Upper lobe of right lung (tissue), 1 donor: Measurements from ENCODE around the gene SLC24A4. TPM values are rescaled to one million over a fixed set of nuclear protein-coding genes. Genes with fewer than 3 reads are reported as not detected.

Experiments used
- ATAC-seq: fragments of 200-7000 bp; cut with Tn5 transposase; one replicate; pipeline ENCODE4 v1.9.1; 2020; ENCODE audit warnings: mild to moderate bottlenecking, moderate library complexity
- DNase-seq: peaks from one replicate; pipeline ENCODE4 v3.0.0-alpha.2; 2020
- H3K27ac ChIP-seq: fragments of 200-600 bp; one replicate; pipeline ENCODE4 v1.8.0; 2022
- H3K27me3 ChIP-seq: fragments of 200-600 bp; one replicate; pipeline ENCODE4 v1.8.0; 2022; ENCODE audit warnings: mild to moderate bottlenecking
- H3K36me3 ChIP-seq: fragments of 200-600 bp; one replicate; pipeline ENCODE4 v1.8.0; 2022
- H3K4me1 ChIP-seq: fragments of 200-600 bp; one replicate; pipeline ENCODE4 v1.8.0; 2022
- H3K4me3 ChIP-seq: fragments of 200-600 bp; one replicate; pipeline ENCODE4 v1.8.0; 2022; ENCODE audit warnings: mild to moderate bottlenecking
- H3K9me3 ChIP-seq: fragments of 200-600 bp; one replicate; pipeline ENCODE4 v1.8.0; 2022
- intact Hi-C: fragments of 100-400 bp; cut with DNase I; formaldehyde crosslinking; loops from one replicate; pipeline ENCODE4 v1.11.0; 2022
- total RNA-seq: library from RNA; stranded (reverse); fragmentation: NEBNext Ultra II Directional; extraction: Animal tissue kit (Norgen Biotek cat#: 25700); gene quantifications from one replicate; pipeline ENCODE4 v1.2.1, GENCODE V29; 2021
- TF ChIP-seq, protein P1 (sequence below): fragments of 200-600 bp; IDR thresholded peaks from one replicate; pipeline ENCODE4 v1.8.0; 2022; ENCODE audit warnings: antibody characterized with exemption
- donor health status: DM: no; HTN: yes; CAD: no; lungs with severe emphysema.

Gene SLC24A4
- total RNA-seq, 1 donor from 2014 or later = 1.6 TPM

DNA sequence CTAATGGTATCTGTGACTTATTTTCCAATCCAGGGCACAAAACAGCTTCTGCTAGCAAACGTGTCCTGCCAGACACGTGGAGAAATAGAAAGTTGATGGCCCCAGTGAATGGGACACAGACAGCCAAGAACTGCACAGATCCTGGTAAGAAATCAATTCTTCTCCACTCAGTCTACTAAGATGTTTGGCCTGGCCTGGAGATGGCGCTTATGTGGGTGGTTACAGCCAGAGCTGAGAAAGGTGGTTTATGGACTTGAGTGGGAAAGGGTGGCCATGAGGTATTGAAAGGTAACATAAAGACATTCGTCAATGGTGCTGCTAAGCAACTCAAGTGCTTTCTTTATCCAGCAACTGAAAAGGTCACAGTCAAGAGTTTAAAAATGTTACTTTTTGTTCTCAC is 2.9 kb downstream of the SLC24A4 start:
- H3K27me3 ChIP-seq = peaks cover 45% of the 10 kb centered on the region
- no peaks in the 10 kb centered on the region for H3K36me3 ChIP-seq
- ATAC-seq = no peak
- H3K4me1 ChIP-seq = peaks cover 11% of the 10 kb centered on the region
- H3K4me3 ChIP-seq = no peak overlapping the region
- no peak for DNase-seq
- intact Hi-C loops = no loop called here
- H3K9me3 ChIP-seq = no peaks in the 10 kb centered on the region
- no peak overlapping the region for H3K27ac ChIP-seq
- TF ChIP-seq, protein P1, sequence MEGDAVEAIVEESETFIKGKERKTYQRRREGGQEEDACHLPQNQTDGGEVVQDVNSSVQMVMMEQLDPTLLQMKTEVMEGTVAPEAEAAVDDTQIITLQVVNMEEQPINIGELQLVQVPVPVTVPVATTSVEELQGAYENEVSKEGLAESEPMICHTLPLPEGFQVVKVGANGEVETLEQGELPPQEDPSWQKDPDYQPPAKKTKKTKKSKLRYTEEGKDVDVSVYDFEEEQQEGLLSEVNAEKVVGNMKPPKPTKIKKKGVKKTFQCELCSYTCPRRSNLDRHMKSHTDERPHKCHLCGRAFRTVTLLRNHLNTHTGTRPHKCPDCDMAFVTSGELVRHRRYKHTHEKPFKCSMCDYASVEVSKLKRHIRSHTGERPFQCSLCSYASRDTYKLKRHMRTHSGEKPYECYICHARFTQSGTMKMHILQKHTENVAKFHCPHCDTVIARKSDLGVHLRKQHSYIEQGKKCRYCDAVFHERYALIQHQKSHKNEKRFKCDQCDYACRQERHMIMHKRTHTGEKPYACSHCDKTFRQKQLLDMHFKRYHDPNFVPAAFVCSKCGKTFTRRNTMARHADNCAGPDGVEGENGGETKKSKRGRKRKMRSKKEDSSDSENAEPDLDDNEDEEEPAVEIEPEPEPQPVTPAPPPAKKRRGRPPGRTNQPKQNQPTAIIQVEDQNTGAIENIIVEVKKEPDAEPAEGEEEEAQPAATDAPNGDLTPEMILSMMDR = no peak

DNA sequence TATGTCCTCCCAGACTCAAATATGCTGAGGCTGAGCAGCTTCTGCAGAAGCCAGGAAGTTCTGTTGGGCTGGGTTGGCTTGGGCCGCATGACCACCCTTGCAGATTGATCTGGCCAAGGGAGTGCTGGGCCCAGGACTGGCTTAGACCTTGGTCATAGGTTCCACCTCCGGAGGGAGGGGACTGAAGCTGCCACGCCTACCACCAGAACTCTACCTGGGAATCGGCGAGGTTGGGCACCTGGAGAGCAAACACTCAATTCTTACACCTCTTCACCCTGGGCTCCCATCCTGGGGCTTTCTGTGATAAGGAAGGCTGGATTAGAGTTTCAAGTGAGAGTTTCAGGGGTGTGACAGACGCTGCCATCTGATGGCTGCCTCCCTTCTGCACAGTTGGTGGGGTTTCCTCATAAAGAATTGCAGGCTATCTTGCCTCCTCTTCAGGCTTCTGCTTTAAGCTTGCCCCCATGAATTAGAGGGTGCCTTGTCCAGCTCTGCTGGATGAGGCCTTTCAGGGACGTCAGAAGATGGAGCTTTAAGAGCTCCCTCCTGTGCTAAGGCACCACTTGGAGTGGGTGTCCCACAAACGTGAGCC is 5.8 kb downstream of the SLC24A4 start:
- TF ChIP-seq, protein P1 = no peak
- no peak overlapping the region for H3K27ac ChIP-seq
- no peak overlapping the region for H3K4me3 ChIP-seq
- no peaks in the 10 kb centered on the region for H3K9me3 ChIP-seq
- intact Hi-C loops = no loop called here
- H3K36me3 ChIP-seq = no peaks in the 10 kb centered on the region
- no peak for ATAC-seq
- DNase-seq = no peak
- peaks cover 3% of the 10 kb centered on the region for H3K4me1 ChIP-seq
- H3K27me3 ChIP-seq = peaks cover 22% of the 10 kb centered on the region

DNA sequence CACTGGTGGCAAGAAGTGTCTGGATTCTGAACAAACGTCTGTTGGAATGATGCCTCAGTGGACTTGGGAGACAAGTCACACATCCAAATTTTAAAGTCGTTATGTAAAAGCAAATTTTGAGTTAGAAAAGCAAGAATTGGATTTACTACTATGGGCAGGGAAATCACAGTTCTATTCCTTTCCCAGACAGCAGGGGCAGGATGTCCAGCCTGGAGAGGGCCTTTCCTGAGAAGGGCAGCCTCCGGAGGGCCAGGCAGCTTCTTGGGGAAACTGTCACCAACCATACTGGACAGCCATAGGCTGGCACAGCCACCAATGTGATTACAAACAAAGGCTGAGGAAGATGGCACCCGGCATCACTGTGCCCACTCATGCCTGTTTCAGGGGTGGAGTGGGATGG is 11.1 kb downstream of the SLC24A4 start:
- no peak overlapping the region for H3K4me3 ChIP-seq
- TF ChIP-seq, protein P1 = no peak
- H3K27me3 ChIP-seq = no peaks in the 10 kb centered on the region
- H3K4me1 ChIP-seq = no peaks in the 10 kb centered on the region
- H3K27ac ChIP-seq = no peak overlapping the region
- DNase-seq = no peak
- intact Hi-C loops = no loop called here
- no peak for ATAC-seq
- H3K9me3 ChIP-seq = no peaks in the 10 kb centered on the region
- H3K36me3 ChIP-seq = no peaks in the 10 kb centered on the region

DNA sequence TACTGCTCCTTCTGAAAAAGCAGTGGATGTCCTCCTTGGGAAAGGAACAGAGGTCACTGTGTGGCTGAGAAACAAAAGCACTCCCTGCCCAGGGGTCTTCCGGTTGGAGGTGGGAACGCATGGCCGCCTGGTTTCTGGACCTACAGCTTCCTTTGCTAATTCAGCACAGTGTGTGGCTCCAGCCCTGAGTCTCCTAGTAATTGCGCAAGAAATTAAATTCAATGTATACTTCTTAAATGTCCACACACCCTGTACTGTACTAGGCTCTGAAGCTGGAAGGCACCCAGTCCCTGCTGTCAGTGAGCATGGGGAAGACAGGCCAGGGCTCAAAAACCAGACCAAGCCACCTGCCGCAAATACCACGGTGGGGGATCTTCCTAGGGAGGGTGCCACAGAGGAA is 13.4 kb downstream of the SLC24A4 start:
- no peak overlapping the region for H3K4me3 ChIP-seq
- DNase-seq = no peak

DNA sequence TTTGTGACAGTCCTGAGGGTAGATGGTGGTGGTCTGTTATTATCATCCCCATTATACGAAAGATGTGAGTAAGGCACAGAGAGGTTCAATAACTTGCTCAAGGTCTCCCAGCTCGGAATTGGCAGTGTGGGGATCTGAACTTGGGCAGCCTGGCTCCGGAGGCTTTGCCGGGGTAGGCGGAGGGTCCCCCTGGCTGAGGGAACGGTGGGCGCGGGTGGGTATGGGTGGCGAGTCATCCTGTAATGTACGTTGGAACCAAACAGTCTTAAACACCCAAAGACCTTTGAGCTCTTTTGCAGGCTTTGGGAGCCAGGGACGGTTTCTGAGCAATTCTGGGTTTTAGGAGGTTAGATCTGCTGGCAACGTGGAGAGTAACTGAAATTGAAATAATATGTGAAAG is 16.5 kb downstream of the SLC24A4 start:
- intact Hi-C loops = no loop called here
- ATAC-seq = no peak
- Histone ChIP-seq H3K36me3 (no peaks in the 10 kb centered on the region), H3K9me3 (no peaks in the 10 kb centered on the region), H3K4me3 (no peak overlapping the region), H3K27ac (no peak overlapping the region), H3K4me1 (no peaks in the 10 kb centered on the region), H3K27me3 (no peaks in the 10 kb centered on the region)
- DNase-seq = no peak
- TF ChIP-seq, protein P1 = no peak

More for the DNA sequence above, 13.4 kb downstream of the SLC24A4 start:
- ATAC-seq = no peak
- no peak overlapping the region for H3K27ac ChIP-seq
- H3K4me1 ChIP-seq = no peaks in the 10 kb centered on the region
- intact Hi-C loops = no loop called here
- H3K36me3 ChIP-seq = no peaks in the 10 kb centered on the region
- H3K9me3 ChIP-seq = no peaks in the 10 kb centered on the region
- TF ChIP-seq, protein P1 = no peak
- H3K27me3 ChIP-seq = no peaks in the 10 kb centered on the region

DNA sequence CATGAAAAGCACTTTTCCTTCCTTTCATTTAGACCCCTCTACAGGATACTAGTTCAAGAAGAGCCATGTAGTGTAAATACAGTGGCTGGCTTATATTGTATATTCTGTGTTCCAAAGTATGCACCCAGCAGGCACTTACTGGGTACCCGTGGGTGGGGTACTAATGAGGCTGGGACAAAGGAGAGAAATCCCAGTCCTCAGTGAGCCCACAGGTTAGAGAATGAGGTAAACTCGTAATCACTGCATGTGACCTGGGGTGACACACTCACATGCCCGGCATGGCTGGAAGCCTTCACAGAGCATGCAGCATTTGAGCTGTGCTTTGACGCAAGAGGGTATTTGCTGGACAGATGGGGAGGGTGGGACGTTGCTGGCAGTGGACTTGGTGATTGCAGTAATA is 17.1 kb downstream of the SLC24A4 start:
- intact Hi-C loops = no loop called here
- DNase-seq (no peak), ATAC-seq (no peak)
- TF ChIP-seq, protein P1 = no peak
- H3K36me3 ChIP-seq = no peaks in the 10 kb centered on the region
- H3K9me3 ChIP-seq = no peaks in the 10 kb centered on the region
- no peak overlapping the region for H3K27ac ChIP-seq
- no peak overlapping the region for H3K4me3 ChIP-seq
- H3K27me3 ChIP-seq = no peaks in the 10 kb centered on the region
- no peaks in the 10 kb centered on the region for H3K4me1 ChIP-seq
